ENCODE data around the gene WNK3.
"Not testable (repeated sequence)": the region's sequence is repeated elsewhere in the genome, so short reads cannot be mapped to it uniquely, and the experiment has no call there.

WNK3 gene

GRCh38 chrX:54357414-54358377 is at the start of gene WNK3:
Gene WNK3, minus strand, starts transcription at chrX:54358046.
- TF ChIP-seq, protein P1, sequence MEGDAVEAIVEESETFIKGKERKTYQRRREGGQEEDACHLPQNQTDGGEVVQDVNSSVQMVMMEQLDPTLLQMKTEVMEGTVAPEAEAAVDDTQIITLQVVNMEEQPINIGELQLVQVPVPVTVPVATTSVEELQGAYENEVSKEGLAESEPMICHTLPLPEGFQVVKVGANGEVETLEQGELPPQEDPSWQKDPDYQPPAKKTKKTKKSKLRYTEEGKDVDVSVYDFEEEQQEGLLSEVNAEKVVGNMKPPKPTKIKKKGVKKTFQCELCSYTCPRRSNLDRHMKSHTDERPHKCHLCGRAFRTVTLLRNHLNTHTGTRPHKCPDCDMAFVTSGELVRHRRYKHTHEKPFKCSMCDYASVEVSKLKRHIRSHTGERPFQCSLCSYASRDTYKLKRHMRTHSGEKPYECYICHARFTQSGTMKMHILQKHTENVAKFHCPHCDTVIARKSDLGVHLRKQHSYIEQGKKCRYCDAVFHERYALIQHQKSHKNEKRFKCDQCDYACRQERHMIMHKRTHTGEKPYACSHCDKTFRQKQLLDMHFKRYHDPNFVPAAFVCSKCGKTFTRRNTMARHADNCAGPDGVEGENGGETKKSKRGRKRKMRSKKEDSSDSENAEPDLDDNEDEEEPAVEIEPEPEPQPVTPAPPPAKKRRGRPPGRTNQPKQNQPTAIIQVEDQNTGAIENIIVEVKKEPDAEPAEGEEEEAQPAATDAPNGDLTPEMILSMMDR (IDR thresholded peaks at IDR 0.05; ENCODE audit: low read depth, low read length, missing control alignments): no peak
- peak within 1 kb of the TSS; percentile 43 for H3K4me3 ChIP-seq (replicated peaks; ENCODE audit: low read depth, low read length)
- DNase-seq (ENCODE audit: extremely low read depth, low read depth): no peak

DNA sequence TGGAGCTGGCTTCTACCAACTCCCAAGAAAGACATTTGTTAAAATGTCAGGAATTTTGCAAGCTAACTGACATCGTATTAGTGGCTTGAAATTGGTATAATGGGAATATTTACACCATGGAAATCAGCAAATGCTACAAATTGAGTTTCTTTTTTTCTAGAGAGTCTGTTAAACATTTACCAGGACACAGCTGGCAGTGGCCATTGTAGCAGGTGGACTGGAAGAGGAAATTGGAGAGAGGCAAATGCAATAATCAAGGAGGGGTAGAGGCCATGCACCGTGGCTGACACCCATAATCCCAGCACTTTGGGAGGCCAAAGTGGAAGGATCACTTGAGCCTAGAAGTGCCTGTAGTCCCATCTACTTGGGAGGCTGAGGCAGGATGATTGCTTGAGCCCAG is 49.4 kb upstream of the WNK3 start:
- DNase-seq (ENCODE audit: extremely low read depth, low read depth): no peak
- TF ChIP-seq, protein P1 (IDR thresholded peaks at IDR 0.05; ENCODE audit: low read depth, low read length, missing control alignments): no peak
- no peak overlapping the region for H3K4me3 ChIP-seq (replicated peaks; ENCODE audit: low read depth, low read length)

GRCh38 chrX:54397113-54397512 is 39.3 kb upstream of the WNK3 start:
- DNase-seq (ENCODE audit: extremely low read depth, low read depth): no peak
- TF ChIP-seq, protein P1 (IDR thresholded peaks at IDR 0.05; ENCODE audit: low read depth, low read length, missing control alignments): no peak
- H3K4me3 ChIP-seq (replicated peaks; ENCODE audit: low read depth, low read length): no peak overlapping the region

DNA sequence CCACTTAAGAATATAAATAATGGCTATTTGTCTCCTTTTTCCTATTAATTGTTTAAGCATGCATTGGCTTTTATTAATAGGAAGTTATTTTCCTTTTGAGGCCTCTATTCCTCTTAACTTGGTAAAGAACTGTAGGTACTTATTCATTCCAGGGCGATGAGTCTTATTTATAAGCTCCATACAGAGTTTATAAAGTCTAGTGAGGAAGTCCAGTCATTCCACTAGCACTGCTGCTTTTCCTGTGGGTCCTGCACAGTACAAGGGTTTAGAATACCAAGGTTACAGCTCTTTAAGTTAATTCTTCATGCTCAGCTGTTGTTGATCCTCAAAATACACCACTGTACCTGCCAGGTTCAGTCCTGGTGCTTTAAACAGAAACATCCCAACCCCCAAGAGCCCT is 28.5 kb upstream of the WNK3 start:
- no peak overlapping the region for H3K4me3 ChIP-seq (replicated peaks; ENCODE audit: low read depth, low read length)
- TF ChIP-seq, protein P1 (IDR thresholded peaks at IDR 0.05; ENCODE audit: low read depth, low read length, missing control alignments): no peak
- no peak for DNase-seq (ENCODE audit: extremely low read depth, low read depth)

GRCh38 chrX:54384661-54385060 is 26.8 kb upstream of the WNK3 start:
- not testable (repeated sequence) for DNase-seq (ENCODE audit: extremely low read depth, low read depth); H3K4me3 ChIP-seq (replicated peaks; ENCODE audit: low read depth, low read length)

DNA sequence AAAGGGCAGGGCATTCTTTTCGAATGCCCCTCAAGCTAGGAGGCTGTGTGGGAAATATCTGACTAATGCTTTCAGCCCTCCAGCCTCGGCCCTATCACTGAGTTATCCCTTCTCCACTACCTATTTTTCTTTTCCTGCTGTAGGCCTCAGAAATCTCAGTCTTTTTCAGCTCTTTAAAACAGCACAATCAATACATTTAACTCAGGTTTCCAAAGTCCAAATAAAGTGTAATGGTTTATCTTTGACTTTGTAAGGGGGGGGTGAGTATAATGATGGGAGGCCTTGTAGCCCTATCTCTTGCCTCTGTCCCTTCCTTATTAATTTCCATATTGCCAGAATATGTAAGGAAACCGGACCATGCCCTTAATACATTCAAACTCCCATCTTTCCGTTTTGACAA is 1.6 kb upstream of the WNK3 start:
- no peak overlapping the region for H3K4me3 ChIP-seq (replicated peaks; ENCODE audit: low read depth, low read length)
- TF ChIP-seq, protein P1 (IDR thresholded peaks at IDR 0.05; ENCODE audit: low read depth, low read length, missing control alignments): no peak
- DNase-seq (ENCODE audit: extremely low read depth, low read depth): no peak

DNA sequence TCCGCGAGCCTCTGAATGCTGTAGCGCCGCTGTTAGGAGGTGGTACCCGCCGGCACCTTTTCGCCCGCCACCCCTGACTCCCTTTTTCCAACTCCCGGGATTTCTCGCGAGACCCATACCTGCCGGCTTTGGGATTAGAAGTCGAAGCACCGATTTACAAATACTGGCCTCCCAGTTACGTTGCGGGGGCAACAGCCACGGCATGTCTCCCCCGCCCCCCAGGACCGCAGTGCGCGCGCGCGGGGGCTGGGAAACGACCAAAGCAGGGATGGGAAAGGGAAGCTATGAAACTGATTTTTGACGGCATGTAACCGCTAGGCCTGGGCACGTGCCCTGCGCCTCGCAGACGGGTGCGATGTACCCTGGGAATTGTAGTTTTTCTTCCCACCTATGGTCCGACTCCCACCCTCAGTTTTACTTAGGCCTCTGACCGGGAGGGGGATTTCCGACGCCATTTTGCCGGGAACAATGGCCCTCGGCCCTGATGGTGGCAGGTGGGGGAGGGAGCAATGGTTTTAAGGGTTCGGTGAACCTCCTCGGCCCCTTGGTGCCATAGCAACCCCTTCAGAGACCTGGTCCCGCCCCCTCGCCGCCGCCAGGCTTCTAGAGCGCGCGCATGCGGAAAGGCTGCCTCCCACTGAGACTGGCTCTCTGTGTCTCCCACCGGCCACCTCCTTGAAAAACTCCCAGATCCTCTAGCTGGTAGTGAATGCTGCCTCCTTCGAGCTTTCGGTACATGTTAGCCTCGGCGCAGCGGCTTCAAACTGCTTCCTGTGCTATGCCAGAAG is 772 bp upstream of the WNK3 start:
- H3K4me3 ChIP-seq (replicated peaks; ENCODE audit: low read depth, low read length): peak overlapping the region; percentile 20; the same call in 1 of the 2 replicates
- DNase-seq (ENCODE audit: extremely low read depth, low read depth): no peak

More for the DNA sequence above, 772 bp upstream of the WNK3 start:
- TF ChIP-seq, protein P1 (IDR thresholded peaks at IDR 0.05; ENCODE audit: low read depth, low read length, missing control alignments): no peak

Measured in HFF-Myc (cell line).